GM19023 (cell line): ENCODE measurements around the gene HOXC12.

Experiments
- ATAC-seq: cut with Tn5 transposase; IDR thresholded peaks from one replicate; pipeline ENCODE4 v1.9.1; 2021; ENCODE audit warnings: mild to moderate bottlenecking, moderate library complexity; ENCODE audit not compliant: unreplicated experiment

HOXC12 gene

GRCh38 chr12:53955776-53956250, 1.1 kb downstream of the HOXC12 start:
- no peak for ATAC-seq

DNA sequence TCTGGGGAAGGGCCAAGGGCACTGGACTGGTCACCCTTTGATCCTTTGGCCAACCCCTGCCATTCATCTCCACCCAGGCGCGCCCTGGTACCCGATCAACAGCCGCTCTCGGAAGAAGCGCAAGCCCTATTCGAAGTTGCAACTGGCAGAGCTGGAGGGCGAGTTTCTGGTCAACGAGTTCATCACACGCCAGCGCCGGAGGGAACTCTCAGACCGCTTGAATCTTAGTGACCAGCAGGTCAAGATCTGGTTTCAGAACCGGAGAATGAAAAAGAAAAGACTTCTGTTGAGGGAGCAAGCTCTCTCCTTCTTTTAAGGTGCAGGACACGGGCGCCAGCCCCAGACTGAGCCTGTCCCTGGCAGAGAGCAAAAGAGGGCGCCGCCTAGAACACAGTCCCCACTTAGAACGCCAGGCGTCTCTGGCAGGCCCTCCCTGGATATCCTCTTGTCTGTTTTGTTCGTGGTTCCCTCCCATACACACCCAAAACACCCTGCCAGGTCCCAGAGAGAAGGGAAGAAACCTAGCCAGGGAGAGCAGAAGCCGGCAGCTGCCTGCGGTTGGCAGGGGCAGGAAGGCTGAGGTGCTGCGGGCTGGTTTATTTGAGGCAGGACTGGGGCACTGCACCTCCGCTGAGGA, 1.7 kb downstream of the HOXC12 start:
- ATAC-seq, result no peak

DNA sequence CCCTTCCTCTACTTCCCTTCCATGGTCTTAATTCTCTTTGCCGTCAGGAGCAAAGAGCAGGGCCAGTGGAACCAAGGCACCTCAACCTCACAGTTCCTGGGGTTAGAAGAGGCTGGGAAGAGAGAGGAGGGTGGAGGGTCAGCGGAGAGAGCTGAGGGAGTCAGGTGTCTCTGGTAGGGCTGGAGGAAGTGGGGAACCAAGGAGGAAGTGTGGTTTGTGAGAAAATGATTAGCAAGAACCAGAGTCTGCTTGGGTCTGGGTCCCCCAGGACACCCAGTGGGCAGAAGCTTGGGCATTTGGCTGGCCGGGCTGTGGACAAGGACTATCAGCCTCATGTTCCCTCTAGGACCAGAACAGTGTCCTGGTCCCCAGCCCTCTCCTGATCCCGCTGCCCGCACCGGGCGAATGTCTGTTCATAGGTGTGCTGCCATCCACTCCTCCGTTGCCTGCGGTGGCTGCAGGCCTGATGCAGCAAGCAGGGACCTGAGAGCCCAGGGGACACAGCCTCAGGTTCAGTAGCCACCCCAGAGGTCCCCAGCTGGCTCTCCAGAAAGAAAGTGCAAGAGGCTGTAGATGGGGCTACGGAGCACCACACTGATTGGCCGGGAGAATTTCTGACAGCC, 2.3 kb downstream of the HOXC12 start:
- no peak for ATAC-seq

DNA sequence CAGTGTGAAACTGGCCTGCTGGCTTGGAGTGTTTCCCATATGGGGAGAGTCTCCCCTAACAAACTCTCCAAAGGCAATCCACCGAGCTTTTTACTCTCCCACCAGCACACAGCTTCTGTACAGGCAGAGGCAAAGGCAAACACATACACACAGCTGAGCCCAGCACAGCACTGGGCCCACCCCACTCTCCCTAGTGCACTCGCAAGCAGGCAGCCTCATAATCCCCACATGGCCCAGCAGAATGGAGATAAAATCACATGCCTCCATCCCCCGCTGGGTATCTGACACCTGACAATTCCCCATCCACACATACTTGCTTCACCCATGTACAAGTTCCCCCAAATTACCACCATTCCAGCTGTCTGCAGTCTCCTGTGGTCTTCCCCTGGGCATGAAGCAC, 3.4 kb downstream of the HOXC12 start:
- ATAC-seq, result no peak

DNA sequence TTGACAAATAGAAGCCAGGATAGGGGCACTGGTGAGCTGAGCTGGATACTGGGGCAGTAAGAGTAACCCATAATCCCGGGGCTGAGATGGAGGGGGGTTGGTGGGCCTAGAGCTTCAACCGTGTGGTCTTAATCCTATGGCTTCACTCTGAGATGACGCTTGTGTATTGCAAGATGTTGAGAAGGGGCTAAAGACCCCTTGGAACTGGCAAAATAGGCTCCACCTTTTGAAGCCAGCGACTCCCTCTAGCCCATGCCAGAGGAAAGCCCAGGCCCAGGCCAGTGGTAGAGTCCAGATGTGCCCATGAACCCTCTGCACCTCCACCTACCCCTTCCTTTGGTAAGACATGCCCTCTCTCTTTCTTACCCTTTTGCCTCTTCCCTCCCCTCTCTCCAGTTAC, 4.6 kb downstream of the HOXC12 start:
- no peak for ATAC-seq

GRCh38 chr12:53960187-53961024, 5.7 kb downstream of the HOXC12 start:
- ATAC-seq, result no peak

GRCh38 chr12:53961025-53961761, 6.5 kb downstream of the HOXC12 start:
- ATAC-seq, result no peak

GRCh38 chr12:53963005-53963404, 8.3 kb downstream of the HOXC12 start:
- ATAC-seq, result no peak

GRCh38 chr12:53963434-53964314, 9.0 kb downstream of the HOXC12 start:
- no peak for ATAC-seq

DNA sequence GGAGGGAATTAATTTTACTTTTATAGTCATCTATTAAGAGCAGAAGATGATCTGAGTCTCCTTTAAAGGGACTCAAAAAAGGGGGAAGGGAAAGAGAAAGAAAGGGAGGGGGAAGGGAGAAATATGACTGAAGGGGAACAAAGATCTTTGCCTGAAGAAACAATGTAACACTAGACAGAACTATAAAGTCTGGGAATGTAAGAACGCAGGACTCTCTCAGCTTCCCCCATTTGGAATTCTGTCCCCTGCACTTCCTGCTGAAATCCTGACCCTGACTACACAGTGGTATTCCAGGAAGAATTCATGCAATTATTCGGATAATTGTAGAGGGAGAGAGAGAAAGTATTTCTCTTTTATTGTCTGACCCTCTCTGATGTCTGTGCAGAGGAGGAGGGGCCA, 9.6 kb downstream of the HOXC12 start:
- no peak for ATAC-seq

DNA sequence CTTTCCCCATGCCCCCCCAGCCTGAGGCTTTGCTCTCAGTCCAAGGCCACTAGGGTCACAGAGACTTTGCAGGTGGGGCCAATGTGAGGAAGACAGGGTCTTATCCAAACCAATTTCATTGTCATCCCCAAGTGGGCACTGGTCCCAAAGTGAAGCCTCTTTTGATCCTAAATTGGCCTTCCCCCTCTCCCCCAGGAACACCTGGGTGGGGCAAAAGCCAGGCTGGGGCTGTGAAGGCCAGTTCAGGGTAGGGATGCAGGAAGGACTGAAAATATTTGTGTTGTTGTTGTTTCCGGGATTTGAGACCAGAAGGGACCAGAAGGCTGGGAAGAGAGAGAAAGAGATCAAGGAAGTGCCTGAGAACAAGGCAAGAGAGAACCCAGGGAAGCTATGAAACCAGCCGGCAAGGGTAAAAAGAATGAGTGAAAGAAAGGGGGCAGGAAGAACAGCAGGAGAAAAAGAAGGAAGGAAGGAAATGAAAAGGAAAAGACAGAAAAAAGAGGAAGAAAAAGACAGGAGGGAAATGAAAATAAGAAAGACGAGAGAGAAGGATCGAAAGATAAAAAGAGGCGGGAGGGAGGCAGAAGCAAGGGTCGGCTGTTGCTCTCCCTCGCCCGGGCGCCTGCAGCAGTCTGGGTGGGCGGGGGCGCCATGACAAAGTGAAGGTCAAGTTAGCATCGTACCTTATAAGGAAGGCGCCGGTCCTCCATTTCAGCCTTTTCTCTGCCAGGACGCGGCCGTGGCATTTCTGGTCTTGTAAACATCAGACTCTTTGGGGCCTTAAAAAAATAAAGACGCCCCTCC, 10.8 kb downstream of the HOXC12 start:
- ATAC-seq, result no peak

GRCh38 chr12:53966085-53966384, 11.3 kb downstream of the HOXC12 start:
- ATAC-seq, result no peak

DNA sequence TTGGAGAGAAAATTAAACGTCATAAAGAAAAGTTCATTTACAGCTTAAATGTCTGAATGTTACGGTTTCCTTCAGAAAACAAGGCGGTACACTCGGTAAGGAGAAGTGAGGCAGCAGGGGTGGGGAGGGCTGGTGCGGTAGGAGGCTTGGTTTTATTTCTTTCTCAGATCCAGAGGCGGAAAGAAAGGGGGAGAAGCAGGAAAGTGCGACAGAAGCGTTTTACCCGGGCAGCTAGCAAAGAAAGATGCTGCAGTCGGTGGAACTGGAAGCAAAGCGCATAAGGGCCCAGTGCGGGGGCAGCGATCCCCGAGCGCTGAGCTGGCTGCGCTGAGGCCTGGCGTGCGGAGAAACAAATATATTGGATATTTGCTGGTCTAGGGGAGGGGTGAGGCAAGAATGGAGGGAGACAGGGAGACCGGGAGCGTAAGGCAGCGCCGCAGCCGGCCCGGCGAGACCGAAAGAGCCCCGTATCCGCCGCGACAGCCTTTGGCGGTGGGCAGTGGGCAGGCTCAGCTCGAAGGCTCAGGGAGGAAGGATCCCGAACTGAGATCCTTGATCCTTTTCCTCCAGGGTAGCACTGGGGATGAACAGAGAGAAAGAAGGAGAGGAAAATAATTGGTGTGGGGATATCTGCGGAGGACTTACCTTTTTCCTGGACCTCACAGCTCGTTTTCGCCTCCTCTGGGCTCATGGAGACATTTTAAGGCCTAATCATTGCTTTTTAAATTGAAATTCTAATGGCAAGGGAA, 11.9 kb downstream of the HOXC12 start:
- no peak for ATAC-seq

- ATAC-seq, result no peak
These were observed 12.8 kb downstream of the HOXC12 start for GRCh38 chr12:53967421-53967925.

DNA sequence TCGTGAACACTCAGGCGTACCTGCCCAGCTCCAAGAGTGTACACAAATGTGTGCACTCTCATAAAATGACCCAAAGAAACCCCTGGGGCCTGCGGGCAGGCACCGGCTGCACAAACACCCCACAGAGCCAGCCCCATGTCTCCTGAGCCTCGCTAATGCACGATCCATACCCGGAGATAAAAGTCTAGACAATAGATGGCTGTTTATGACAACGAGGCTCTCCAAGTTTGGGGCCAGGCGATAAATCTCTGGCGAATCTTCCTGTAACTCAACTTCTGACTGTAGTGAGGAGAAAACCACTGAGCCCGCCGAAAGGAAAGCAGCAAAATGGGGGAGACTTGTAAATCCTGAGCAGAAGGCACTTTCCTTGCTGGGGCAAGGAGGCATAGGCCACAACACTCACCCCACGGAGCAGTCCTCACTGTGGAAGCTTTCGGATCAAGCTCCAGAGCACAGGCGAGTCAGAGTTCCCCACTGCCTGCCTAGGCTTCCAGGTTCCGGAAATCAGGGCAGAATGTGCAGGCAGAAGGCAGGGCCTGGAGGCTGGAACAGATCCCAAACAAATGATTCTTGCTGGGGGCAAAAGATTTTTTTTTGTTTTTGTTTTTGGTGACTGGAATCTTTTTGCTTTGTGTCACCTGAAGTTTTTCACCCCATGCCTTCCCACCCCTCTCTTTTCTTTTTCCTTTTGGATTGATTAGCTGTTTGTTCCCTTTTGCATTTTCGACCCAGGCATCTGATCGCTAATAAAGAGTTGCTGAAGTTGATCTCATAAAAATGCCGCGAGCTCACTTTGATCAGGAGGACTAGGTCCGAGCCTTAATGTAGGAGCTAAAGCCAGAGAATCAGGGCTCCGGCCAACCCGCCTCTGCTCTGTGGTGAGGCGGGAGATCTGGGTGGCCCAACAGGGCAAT, 13.8 kb downstream of the HOXC12 start:
- ATAC-seq, result no peak

- ATAC-seq, result no peak
These were observed 15.0 kb downstream of the HOXC12 start for GRCh38 chr12:53969588-53970259.

DNA sequence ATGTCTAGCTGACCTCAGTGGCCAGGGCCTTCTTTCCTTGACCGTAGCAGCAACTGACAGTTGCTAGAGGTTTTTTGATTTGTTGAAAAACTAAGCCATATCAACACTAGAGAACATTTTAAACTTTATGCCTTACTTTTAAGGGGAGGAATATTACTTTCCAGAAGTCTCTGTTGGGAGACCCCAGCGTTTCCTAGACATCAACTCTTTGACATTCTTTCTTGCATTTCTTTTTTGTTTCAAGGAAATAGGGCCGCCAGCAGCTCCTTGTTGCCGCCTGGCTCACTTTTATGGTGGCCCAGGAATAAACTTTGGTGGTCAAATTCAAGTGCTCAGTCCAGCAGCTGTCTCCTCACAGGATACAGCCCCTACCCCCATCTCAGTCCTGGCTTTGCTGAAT, 15.7 kb downstream of the HOXC12 start:
- no peak for ATAC-seq
